ENCODE data around the gene SMARCA2.

Gene SMARCA2

DNA sequence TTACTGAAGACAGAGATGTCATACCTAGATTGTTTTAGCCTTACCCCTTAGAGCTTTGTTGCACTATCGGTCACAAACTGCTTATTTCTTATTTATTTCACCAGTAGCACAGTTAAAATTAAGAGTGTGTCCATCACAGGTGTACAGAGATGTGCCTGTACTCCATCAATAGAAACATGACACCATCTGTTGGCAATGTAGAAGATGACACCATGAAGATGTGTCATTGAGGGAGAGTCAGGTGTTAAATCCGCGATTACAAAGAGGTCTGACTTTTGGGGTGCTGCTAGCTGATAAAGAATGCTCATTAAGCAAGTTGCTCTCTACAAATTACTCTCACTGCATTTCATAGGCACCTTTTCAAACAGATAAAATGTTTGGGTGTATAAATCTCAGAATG, 164.4 kb downstream of the SMARCA2 start:
- DNase-seq, result no peak

DNA sequence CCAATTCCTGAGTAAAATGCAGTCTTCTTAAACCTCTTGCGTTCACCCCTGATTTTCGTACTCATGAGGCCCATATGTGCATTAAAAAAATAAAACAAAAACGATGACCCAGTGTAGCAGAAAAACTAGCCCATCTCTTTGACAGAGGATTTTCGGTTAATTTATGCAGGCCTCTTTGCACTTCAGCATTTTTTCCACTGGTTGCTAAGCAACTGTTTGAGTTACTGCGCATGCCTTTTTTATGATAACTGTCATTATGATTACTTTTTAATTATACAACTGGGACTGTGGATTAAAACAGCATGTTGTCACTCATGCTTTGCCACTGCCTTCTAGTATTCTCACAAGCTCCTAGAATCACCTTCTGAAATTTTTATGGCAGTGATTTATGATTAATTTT, 165.0 kb downstream of the SMARCA2 start:
- no peak for DNase-seq

DNA sequence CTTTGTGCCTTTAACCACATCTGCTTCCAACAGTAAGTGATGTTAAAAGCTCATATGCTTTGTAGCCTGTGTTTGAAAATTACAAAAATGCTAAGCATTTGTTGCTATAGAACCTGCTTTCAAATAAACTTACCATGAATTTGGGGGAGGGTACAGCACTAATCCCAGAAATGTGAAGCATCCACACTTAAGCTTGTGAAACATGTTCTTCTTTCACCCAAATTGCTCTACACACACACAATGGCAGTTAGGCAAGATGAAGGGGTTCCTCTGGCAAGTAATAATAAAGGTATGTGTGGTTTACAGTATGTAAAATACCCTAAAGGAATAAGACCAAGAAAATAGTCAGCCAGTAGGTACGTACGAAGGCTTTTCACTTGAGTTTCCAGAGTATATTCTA, 165.6 kb downstream of the SMARCA2 start:
- DNase-seq, result no peak

DNA sequence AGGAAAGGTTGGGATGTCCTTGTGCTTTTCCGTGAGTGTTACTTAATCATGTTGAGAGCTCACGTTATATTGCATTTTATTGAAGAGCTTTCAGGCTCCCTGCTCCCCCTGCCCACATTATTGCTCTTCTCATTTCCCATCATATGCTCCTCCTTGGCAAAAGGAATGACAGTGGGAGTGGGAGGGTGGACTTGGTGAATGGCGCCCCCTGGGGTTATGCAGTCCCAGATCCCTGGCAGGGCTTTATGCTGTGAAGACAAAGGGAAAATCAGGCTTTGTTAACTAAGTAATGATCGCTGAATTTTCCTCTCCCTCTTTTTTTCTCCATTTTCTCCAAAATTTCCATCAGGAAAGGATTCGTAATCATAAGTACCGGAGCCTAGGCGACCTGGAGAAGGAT, 166.6 kb downstream of the SMARCA2 start:
- DNase-seq, result no peak

DNA sequence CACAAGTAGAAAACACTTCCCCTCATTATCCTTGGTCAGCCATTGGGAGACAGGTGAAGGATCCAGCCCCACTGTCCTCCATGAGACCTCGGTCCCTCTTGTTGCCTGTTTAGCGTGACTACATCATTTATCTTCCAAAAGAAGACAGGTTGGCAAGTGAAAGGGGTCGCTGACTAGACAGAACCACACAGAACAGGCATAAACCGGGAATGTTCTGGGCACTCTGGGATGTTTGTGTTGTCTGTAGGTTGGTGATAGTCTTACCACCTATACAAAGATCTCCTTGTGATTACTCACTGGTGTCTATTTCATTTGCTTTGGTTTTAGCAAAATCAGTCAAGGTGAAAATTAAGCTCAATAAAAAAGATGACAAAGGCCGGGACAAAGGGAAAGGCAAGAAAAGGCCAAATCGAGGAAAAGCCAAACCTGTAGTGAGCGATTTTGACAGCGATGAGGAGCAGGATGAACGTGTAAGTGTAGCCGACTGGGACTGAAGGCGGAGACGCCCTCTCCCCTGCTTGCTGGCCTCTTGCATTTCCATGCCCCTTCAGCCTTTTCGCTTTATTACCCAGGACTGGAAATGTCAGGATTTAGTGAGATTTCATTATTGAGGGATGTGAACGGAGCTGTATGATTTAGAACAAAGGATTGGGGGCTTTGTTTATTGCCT, 175.9 kb downstream of the SMARCA2 start:
- DNase-seq, result no peak

DNA sequence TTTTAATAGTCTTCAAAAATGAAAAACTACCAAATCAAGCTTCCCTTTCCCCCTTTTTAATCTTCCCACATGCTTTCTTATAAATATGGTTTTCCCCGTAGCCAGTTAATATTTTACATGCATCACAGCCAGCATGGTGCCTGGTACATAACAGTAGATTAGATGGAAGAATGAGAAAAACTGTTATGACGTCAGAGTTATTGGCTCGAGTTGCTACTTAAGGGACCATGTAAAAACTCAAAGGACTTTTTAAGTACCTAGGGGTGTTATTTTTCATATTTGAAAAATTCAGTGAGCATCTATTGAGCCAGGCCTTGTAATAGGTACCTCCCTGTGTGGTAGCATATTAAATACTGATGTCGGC, 176.4 kb downstream of the SMARCA2 start:
- no peak for DNase-seq

DNA sequence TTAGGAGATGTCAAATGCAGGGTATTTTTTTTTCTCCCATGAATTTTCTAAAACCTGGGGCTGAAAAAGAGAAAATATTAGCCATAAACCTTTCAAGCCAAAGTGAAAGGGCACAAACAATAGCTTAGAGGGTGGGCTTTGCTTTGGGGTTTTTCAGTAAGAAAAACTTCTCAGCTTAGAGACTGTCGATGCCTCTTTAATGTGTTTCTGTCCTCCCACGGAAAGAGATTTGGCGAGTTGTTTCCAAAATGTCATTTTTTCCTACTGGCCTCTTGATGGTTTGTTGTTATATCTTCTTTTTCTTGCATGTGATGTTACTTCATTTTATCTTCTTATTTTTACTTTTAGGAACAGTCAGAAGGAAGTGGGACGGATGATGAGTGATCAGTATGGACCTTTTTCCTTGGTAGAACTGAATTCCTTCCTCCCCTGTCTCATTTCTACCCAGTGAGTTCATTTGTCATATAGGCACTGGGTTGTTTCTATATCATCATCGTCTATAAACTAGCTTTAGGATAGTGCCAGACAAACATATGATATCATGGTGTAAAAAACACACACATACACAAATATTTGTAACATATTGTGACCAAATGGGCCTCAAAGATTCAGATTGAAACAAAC, 177.3 kb downstream of the SMARCA2 start:
- no peak for DNase-seq

DNA sequence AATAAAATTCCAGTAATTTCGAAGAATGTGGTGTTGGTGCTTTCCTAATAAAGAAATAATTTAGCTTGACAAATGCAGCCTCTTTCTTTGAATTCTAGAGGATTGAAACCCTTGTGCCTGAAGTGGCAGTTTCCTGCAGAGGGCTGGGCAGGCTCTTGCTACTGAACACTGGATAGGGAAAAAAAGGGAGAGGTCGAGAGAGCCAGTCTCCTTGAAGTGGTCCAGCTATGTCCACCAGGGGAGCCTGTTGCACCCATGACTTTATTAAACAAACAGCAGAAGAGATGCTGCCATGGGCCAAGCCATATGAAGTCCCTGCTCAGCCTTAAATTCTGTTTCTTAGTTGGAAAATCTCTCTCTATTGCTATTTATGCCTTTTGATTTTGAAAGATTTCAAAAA, 178.4 kb downstream of the SMARCA2 start:
- no peak for DNase-seq

DNA sequence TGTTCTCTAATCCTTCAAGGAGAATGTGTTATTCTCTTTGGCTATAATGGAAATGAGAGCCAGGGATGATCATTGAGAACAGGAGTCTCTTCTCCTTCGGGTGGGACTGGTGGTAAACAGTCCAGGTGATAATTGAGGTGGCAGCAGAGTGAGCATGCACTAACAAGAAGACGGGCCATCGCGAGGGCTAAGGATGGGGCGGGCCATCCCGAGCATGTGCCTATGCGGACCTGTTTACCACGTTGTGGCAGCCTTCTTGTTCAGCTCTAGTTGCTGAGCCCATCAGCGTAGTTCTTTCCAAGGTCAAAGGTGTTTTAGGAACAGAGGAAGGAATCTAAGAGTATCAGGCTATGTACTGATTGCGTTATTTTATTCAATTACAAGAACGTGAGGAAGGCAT, 180.1 kb downstream of the SMARCA2 start:
- DNase-seq, result no peak

DNA sequence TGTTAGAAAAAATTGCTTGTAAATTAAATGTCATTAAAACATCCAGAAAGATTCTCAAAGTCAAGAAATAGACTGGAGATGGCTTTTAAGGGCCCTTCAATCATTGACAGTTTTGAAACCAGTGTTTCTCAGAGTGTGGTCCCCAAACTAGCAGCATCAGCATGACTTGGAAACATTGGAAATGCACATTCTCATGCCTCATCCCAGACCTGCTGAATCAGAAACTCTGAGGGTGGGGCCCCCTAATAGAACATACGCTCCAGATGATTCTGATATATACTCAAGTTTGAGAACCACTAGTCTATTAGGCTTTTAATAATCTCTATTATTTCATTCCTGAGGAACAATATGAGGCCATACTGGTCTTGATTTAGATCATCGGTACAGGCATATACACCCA, 181.6 kb downstream of the SMARCA2 start:
- no peak for DNase-seq

DNA sequence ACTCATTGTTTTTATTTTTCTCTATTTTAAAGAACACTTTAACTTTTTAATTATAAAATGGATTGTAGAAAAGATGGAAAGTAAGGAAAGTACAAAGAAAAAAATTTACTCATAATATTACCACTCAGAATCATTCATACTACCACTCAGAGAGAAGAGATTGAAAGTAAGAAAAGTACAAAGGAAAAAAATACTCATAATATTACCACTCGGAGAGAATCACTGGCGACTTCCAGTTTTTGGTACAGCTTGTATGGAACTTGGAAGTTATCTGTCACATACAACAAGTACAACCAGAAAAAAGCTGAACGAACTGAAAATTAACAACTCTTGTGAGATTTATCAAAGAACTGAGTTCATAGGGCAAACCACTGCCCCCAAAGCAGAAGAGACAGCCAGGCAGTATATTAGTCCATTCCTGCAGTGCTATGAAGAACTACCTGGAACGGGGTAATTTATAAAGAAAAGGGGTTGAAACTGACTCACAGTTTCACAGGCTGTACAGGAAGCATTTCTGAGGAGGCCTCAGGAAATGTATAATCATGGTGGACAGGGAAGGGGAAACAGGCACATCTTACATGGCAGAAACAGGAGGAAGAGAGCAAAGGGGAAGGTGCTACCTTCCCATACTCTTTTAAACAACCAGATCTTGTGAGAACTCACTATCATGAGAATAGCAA, 183.9 kb downstream of the SMARCA2 start:
- DNase-seq, result no peak

DNA sequence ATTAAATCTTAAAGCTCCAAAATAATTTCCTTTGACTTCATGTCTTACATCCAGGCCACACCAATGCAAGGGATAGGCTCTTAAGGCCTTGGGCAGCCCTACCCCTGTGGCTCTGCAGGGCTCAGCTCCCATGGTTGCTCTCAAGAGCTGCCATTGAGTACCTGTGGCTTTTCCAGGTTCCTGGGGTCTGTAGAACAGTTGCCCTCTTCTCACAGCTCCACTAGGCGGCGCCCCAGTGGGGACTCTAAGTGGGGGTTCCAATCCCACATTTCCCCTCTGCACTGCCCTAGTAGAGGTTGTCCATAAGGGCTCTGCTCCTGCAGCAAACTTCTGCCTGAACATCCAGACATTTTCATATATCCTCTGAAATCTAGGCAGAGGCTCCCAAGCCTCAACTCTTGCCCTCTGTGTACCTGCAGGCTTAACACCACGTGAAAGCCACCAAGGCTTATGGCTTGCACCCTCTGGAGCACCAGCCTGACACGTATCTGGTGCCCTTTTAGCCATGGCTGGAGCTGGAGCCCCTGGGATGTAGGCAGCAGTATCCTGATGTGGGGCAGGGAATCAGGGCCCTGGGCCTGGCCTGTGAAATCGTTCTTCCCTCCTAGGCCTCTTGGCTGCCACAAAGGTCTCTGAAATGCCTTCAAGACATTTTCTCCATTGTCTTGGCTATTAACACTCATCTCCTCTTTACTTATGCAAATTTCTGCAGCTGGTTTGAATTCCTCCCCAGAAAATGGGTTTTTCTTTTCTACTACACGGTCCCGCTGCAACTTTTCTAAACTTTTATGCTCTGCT, 185.1 kb downstream of the SMARCA2 start:
- DNase-seq, result no peak

DNA sequence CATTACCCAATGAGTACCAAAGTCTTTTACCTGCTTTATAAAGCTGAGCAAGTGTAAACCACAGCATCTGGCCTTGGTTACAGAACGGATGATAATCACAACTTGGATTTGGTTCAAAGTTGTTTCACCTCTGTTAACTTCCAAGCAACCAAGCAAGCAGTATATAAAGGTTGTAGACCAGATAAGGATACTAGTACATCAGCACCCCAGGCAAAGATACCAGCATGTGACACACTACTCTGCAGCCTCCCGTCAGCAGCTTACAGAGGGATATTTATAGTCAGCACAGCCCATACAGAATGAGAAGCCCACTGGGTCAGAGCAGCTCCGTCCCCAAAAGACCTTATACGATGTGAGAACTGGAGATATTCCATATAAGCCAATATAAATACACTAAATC, 193.3 kb downstream of the SMARCA2 start:
- no peak for DNase-seq

DNA sequence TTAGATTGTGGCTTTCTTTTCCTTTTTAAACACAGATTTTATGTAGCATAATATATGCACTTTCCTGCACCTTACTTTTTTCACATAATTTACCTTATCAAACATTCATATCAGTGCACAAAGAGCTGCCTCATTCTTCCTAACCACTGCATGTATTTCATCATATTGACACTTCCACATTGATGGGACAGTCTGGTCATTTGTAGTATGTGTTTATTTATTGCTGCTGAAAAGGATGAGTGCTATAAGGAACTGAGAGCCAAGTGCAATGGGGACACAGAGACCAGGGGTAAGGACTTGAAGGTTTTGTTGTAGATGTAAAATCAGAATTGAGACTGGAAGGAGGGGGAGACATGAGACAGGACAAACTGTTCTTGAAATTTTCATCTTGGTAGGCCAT, 193.8 kb downstream of the SMARCA2 start:
- no peak for DNase-seq

DNA sequence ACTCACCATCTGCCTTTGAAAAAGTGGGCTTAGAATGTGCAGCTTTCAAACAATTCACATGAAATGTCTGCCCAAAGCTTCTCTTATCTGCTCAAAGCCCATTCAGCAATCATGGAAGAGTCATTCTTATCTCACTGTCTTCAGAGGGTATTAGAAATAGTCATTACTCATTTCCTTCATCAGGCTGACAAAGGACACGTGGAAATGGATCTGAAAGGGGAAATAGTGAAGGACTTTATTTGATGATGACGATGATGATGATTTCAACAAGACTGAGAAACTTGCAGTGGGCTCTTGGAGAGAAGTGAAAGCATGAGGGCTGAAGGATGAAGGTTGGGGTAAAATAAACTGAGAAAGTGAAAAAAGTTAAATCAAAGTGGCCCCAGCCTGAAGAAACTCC, 194.3 kb downstream of the SMARCA2 start:
- no peak for DNase-seq

DNA sequence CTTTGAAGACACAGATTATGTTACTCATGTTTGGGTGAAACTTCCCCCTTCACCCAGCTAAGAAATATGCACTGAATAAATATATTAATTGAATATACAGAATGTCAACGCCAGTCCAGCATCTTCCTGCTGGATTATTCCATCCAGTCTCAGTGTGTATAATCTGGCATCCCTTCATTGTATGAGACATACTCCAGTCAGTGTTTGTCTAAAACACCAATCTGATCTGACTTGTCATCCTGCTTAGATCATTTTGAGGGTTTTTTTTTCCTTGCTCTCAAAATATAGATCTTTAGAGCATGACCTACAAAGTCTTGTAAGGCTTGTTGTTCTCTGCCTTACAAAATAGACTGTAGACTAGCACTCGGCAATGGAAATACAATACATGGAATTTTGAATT, 195.1 kb downstream of the SMARCA2 start:
- DNase-seq, result no peak

DNA sequence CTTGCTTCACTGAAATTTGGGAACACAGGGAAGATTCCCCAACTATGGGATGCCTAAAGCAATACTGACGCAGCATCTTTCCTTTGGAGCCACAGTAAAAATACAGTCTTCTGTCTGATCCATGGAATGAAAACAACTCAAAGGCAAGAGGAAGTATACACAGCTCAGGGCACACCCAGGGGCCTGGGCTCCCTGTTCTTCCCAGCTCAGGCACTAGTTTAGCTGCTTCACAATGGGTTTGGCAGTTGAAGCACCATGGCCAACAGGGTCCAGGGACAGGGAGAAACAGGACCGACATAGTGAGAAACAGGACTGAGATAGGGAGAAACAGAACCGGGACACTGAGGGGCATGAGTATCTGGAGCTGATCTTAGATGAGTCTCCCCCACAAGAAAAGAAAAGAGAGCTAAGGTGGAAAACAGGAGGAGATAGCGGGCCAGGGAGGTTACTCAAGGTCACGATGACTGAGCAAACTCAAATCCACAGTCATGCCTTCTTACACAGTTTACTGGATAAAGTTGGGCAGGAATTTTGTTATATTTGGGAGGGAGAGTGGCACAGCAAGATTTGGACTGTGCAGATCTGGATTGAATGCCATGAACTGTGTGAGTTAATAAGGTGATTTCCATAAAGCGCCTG, 198.8 kb downstream of the SMARCA2 start:
- no peak for DNase-seq

DNA sequence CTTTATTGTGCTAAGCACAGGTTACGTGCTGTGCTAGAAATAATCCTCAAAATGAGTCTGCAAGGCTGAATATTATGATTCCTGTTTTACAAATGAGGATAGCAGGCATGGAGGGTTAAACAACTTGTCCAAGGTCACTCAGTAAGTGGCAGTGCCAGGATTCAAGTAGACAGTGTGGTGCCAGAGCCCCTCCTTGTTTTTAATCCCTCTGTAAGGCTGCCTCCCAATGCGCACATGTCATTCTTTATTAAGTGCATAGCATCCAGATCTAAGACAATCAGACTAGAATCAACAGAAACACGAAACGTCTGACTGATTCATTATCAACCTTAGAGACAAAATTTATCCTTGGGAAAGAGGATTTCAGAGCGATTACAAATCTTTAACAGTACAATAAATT, 199.6 kb downstream of the SMARCA2 start:
- DNase-seq, result no peak

DNA sequence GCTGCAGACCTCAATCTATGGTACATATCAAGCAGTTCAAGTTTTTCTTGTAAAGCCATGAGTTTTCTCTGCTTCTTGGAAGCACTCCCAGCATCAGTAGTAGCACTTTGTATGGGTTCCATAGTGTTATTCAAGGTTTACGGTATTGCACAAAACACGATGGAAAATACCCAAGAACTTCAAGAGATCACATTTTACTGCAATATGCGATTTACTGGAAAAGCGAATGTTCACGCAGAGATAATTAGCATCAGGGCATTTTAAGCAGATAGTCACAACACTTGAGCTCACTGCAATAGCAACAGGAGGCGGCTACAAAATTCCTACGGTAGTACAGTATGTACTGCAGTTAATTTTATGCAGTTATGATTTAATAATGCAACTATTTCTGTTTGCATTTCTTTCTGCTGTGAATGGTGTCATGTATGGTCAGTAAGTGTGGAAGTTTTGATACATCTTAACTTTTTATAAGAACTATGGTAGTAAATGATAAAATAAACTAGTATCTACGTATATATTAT, 200.8 kb downstream of the SMARCA2 start:
- no peak for DNase-seq

DNA sequence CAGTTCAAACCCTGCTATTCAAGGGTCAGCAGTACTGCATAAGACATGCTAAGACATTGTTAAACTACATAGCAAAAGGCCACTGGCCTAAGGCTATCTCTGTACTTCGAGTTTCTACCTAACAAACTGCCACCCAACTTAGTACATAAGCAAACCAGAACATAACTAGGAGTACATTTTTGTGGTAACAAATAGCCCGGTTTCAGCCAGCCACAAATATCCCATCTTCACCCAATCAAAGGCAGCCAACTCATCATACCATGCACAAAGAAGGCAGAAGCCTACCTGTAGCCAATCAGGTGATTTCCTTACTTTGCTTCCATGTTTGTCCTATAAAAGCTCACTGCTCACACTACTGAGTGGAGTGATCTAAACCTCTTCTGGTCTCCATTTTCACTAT, 201.4 kb downstream of the SMARCA2 start:
- DNase-seq, result no peak

DNA sequence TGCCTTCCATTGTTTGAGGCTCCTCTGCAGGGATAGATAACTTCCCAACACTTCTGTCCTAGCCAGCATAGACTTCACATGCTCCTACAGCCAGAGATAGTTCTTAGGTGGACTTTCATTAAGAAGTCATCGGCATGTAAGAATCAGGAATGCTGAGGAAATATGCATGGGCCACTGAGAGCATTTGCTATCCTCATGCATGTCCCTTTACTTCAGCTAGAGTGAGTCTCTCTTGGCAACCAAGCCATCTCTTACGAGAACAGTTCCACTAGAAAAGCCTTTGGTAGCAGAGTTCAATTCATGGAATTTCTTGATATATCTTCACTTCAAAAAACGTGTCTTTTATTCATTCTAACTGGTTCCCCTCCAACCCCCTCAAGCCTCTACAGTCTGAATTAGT, 202.4 kb downstream of the SMARCA2 start:
- DNase-seq, result no peak

DNA sequence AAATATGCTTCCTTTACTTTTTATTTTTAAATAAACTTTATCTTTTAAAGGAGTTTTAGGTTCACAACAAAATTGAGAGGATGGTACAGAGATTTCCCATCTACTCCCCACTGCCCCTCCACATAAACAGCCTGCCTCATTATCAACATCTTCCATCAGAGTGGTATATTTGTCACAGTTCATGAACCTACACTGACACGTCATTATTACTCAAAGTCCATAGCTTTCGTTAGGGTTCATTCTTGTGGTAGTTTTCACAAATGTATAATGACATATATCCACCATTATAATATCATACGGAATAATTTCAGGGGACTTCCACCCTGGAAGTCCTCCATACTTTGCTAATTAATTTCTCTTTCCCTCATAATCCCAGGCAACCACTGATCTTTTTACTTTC, 204.9 kb downstream of the SMARCA2 start:
- no peak for DNase-seq

Data from NCI-H1048 (cell line).